ENCODE measurements around the gene STAB2. TPM values are rescaled to one million over a fixed set of nuclear protein-coding genes. Genes with fewer than 3 reads are reported as not detected.

The STAB2 gene
- polyA plus RNA-seq, 1 donor from 2014 or later, result not detected

- Histone ChIP-seq H2AFZ (ENCODE audit: low read depth, low read length) (no peak overlapping the region), H3K79me2 (replicated peaks; ENCODE audit: insufficient read depth, low read length) (no peaks in the 10 kb centered on the region), H3K9ac (ENCODE audit: low read length) (no peak overlapping the region), H3K36me3 (ENCODE audit: insufficient read depth, low read length) (no peaks in the 10 kb centered on the region), H3K27ac (ENCODE audit: low read length) (no peak overlapping the region), H3K9me2 (ENCODE audit: insufficient read depth, low read length) (no peaks in the 10 kb centered on the region), H3K9me3 (ENCODE audit: low read length) (no peaks in the 10 kb centered on the region), H3F3A (ENCODE audit: insufficient read depth, low read length, poor library complexity, severe bottlenecking) (no peaks in the 10 kb centered on the region), H3K4me2 (ENCODE audit: low read length) (no peak overlapping the region), H3K4me3 (ENCODE audit: low read length) (no peak overlapping the region), H3K27me3 (ENCODE audit: insufficient read depth, low read depth, low read length) (no peaks in the 10 kb centered on the region), H4K20me1 (ENCODE audit: insufficient read depth) (no peaks in the 10 kb centered on the region)
- no peak for TF ChIP-seq MXI1 (conservative IDR thresholded peaks at IDR 0.05; ENCODE audit: poor library complexity, severe bottlenecking)
- TF ChIP-seq SMC3 (conservative IDR thresholded peaks at IDR 0.05; ENCODE audit: poor library complexity), result no peak
- no peak for TF ChIP-seq EP300 (conservative IDR thresholded peaks at IDR 0.05; ENCODE audit: poor library complexity, severe bottlenecking)
- no peak for TF ChIP-seq CTCF (IDR thresholded peaks at IDR 0.05; ENCODE audit: poor library complexity, severe bottlenecking)
- TF ChIP-seq POLR2AphosphoS5 (IDR thresholded peaks at IDR 0.05), result no peak
- no peak for TF ChIP-seq REST (IDR thresholded peaks at IDR 0.05; ENCODE audit: borderline replicate concordance)
- TF ChIP-seq TAF1 (IDR thresholded peaks at IDR 0.05; ENCODE audit: low read depth), result no peak
- no peak for TF ChIP-seq RAD21 (conservative IDR thresholded peaks at IDR 0.05)
Observed at GRCh38 chr12:103654816-103655215, 67.7 kb downstream of the STAB2 start.

- H3K27me3 ChIP-seq (ENCODE audit: insufficient read depth, low read depth, low read length), result no peaks in the 10 kb centered on the region
- TF ChIP-seq CTCF (IDR thresholded peaks at IDR 0.05; ENCODE audit: poor library complexity, severe bottlenecking), result no peak
- no peak for TF ChIP-seq RAD21 (conservative IDR thresholded peaks at IDR 0.05)
- TF ChIP-seq POLR2AphosphoS5 (IDR thresholded peaks at IDR 0.05), result no peak
- TF ChIP-seq REST (IDR thresholded peaks at IDR 0.05; ENCODE audit: borderline replicate concordance), result no peak
- TF ChIP-seq EP300 (conservative IDR thresholded peaks at IDR 0.05; ENCODE audit: poor library complexity, severe bottlenecking), result no peak
- no peak for TF ChIP-seq EZH2 (IDR thresholded peaks at IDR 0.05; ENCODE audit: borderline replicate concordance, insufficient read depth, low read length, poor library complexity, severe bottlenecking)
- no peak for TF ChIP-seq MXI1 (conservative IDR thresholded peaks at IDR 0.05; ENCODE audit: poor library complexity, severe bottlenecking)
- TF ChIP-seq SMC3 (conservative IDR thresholded peaks at IDR 0.05; ENCODE audit: poor library complexity), result no peak
- no peak for TF ChIP-seq TAF1 (IDR thresholded peaks at IDR 0.05; ENCODE audit: low read depth)
- H3F3A ChIP-seq (ENCODE audit: insufficient read depth, low read length, poor library complexity, severe bottlenecking), result no peaks in the 10 kb centered on the region
- H3K27ac ChIP-seq (ENCODE audit: low read length), result no peak overlapping the region
- no peaks in the 10 kb centered on the region for H3K79me2 ChIP-seq (replicated peaks; ENCODE audit: insufficient read depth, low read length)
- H3K4me3 ChIP-seq (ENCODE audit: low read length), result no peak overlapping the region
- no peaks in the 10 kb centered on the region for H4K20me1 ChIP-seq (ENCODE audit: insufficient read depth)
- no peaks in the 10 kb centered on the region for H3K9me3 ChIP-seq (ENCODE audit: low read length)
- no peak overlapping the region for H3K9ac ChIP-seq (ENCODE audit: low read length)
- H3K9me2 ChIP-seq (ENCODE audit: insufficient read depth, low read length), result no peaks in the 10 kb centered on the region
- H3K36me3 ChIP-seq (ENCODE audit: insufficient read depth, low read length), result no peaks in the 10 kb centered on the region
- H2AFZ ChIP-seq (ENCODE audit: low read depth, low read length), result no peak overlapping the region
- no peak overlapping the region for H3K4me2 ChIP-seq (ENCODE audit: low read length)
Observed at GRCh38 chr12:103656291-103656690, 69.2 kb downstream of the STAB2 start.

All from neural cell (in vitro differentiated cells).